Measurements from ENCODE around the gene ARID4A. TPM values are rescaled to one million over a fixed set of nuclear protein-coding genes. Genes with fewer than 3 reads are reported as not detected.

Gene ARID4A
- total and polyA plus RNA-seq, 2 of the 13 experiments (the other 11 are each of a cell fraction or from before 2014, with no cell fraction given) = 7.2 to 9.7 TPM

DNA sequence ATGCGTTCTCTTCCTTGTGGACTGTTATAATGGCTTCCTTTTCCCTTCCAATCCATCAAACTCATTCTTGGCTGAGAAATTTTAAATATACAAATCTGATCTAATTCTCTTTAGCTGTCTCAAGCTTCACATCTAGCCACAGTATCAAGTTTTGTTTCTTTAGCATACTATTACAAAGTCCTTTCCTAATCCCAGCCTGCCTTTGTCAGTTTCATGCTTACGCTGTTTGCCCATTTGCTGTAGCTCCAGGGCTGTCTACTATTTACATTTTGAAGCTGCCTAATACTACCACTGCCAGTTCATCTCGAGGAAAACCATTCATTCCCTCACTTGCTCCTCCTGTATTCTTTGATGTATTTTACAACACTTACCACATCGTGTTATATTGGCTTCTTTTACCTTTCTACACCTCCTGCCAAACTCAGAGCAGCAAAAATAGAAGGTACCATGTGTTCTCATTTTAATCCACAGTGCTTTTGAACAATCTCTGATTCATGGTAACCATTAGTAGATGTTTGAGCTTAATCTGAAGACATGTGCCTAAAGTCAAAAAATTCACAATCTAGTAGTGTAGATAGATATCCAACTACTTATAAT, 42.9 kb downstream of the ARID4A start:
- no peak for DNase-seq (ENCODE audit: low spot score)
- FAIRE-seq = no peak
- no peak for ATAC-seq
- Histone ChIP-seq H3K27ac (ENCODE audit: extremely low read length, insufficient read depth, low read length) (no peak overlapping the region), H3K4me2 (ENCODE audit: low read depth, low read length) (no peak overlapping the region), H3K4me3 (replicated peaks in 1 of 3; ENCODE audit: insufficient read depth in 1 of 3, low read depth in 2 of 3, low read length in 3 of 3) (no peak overlapping the region), H3K9me3 (ENCODE audit: low read length) (no peaks in the 10 kb centered on the region), H4K20me1 (ENCODE audit: insufficient read depth, low read length) (no peaks in the 10 kb centered on the region), H3K4me1 (ENCODE audit: insufficient read depth, low read length) (no peaks in the 10 kb centered on the region), H3K9ac (ENCODE audit: insufficient read depth, low read depth, low read length) (no peak overlapping the region), H3K79me2 (ENCODE audit: insufficient read depth, low read length) (no peaks in the 10 kb centered on the region), H3K27me3 (ENCODE audit: control insufficient read depth in 1 of 2, insufficient read depth in 2 of 2, low read length in 2 of 2) (no peaks in the 10 kb centered on the region), H3K36me3 (replicated peaks in 1 of 2; ENCODE audit: control insufficient read depth in 1 of 2, insufficient read depth in 2 of 2, low read length in 2 of 2) (peaks cover 8 to 30% of the 10 kb centered on the region in 2 experiments; a peak in 4 of 5 replicates), H2AFZ (ENCODE audit: low read length) (no peak overlapping the region)
- CTCF ChIA-PET (ENCODE audit: low intra/inter-chr PET ratio, low total read pairs) = no interaction called here
- intact Hi-C loops (cut with micrococcal nuclease; ENCODE audit: unreplicated experiment) (no loop called here), in situ Hi-C loops (cut with HindIII; ENCODE audit: extremely low pct_ligation_motif_present, low pct_unique_long_range_greater_than_20kb) (no loop called here)
- 92% methylated on average over 4 of the region's 4 CpGs for WGBS (ENCODE audit: low lambda C conversion rate)
- no TSS peak for BruUV-seq (replicated peaks)
- no peak for TF ChIP-seq FOXJ3 (CRISPR knock-in tag; IDR thresholded peaks at IDR 0.05; ENCODE audit: borderline replicate concordance)
- TF ChIP-seq, protein P1, sequence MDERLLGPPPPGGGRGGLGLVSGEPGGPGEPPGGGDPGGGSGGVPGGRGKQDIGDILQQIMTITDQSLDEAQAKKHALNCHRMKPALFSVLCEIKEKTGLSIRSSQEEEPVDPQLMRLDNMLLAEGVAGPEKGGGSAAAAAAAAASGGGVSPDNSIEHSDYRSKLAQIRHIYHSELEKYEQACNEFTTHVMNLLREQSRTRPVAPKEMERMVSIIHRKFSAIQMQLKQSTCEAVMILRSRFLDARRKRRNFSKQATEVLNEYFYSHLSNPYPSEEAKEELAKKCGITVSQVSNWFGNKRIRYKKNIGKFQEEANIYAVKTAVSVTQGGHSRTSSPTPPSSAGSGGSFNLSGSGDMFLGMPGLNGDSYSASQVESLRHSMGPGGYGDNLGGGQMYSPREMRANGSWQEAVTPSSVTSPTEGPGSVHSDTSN (CRISPR knock-in tag; IDR thresholded peaks at IDR 0.05) = no peak
- TF ChIP-seq, protein P2, sequence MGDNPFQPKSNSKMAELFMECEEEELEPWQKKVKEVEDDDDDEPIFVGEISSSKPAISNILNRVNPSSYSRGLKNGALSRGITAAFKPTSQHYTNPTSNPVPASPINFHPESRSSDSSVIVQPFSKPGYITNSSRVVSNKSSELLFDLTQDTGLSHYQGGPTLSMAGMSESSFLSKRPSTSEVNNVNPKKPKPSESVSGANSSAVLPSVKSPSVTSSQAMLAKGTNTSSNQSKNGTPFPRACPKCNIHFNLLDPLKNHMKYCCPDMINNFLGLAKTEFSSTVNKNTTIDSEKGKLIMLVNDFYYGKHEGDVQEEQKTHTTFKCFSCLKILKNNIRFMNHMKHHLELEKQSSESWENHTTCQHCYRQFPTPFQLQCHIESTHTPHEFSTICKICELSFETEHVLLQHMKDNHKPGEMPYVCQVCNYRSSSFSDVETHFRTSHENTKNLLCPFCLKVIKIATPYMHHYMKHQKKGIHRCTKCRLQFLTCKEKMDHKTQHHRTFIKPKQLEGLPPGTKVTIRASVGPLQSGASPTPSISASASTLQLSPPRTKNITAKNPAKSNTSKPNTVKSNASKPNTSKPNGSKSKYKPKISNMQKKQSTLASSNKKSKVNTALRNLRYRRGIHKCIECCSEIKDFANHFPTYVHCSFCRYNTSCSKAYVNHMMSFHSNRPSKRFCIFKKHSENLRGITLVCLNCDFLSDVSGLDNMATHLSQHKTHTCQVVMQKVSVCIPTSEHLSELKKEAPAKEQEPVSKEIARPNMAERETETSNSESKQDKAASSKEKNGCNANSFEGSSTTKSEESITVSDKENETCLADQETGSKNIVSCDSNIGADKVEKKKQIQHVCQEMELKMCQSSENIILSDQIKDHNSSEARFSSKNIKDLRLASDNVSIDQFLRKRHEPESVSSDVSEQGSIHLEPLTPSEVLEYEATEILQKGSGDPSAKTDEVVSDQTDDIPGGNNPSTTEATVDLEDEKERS (CRISPR knock-in tag; IDR thresholded peaks at IDR 0.05) = no peak
- TF ChIP-seq ZNF124 (CRISPR knock-in tag; IDR thresholded peaks at IDR 0.05) = no peak
- POLR2A ChIA-PET = no interaction called here

Measured in HepG2 (cell line).